ENCODE results near the gene CABLES1. TPM values are rescaled to one million over a fixed set of nuclear protein-coding genes. Genes with fewer than 3 reads are reported as not detected.
A peak's percentile ranks its signal among the peaks of the same experiment; 100 is the strongest.

CABLES1 gene
- total RNA-seq, 1 experiment from 2014 or later, result 29.5 TPM

- H3K4me1 ChIP-seq, result peaks cover 30% of the 10 kb centered on the region
- Mint-ChIP-seq H3K27me3 (ENCODE audit: insufficient read depth, unreplicated experiment) (no peaks in the 10 kb centered on the region), H3K4me1 (ENCODE audit: low read depth, unreplicated experiment) (peaks cover 12% of the 10 kb centered on the region), H3K4me3 (ENCODE audit: unreplicated experiment) (no peak overlapping the region), H3K27ac (ENCODE audit: unreplicated experiment) (no peak overlapping the region), H3K36me3 (ENCODE audit: insufficient read depth, unreplicated experiment) (no peaks in the 10 kb centered on the region), H3K9me3 (ENCODE audit: unreplicated experiment) (no peaks in the 10 kb centered on the region)
- POLR2A ChIA-PET, result no interaction called here
- no peak overlapping the region for H3K4me3 ChIP-seq (ENCODE audit: low read depth, low read length)
- DNase-seq, result no peak
- intact Hi-C loops (cut with micrococcal nuclease; ENCODE audit: unreplicated experiment), result no loop called here
- H3K27me3 ChIP-seq (replicated peaks; ENCODE audit: control insufficient read depth, insufficient read depth, low read length), result no peaks in the 10 kb centered on the region
- no TSS peak for BruUV-seq (replicated peaks)
- H3K36me3 ChIP-seq (ENCODE audit: control insufficient read depth, insufficient read depth, low read length), result no peaks in the 10 kb centered on the region
- no peaks in the 10 kb centered on the region for H3K9me3 ChIP-seq
- no peak for TF ChIP-seq CTCF (IDR thresholded peaks at IDR 0.05; ENCODE audit: insufficient read depth in 1 of 2, low read depth in 1 of 2, low read length in 1 of 2, severe bottlenecking in 1 of 2, unreplicated experiment in 1 of 2)
- CTCF ChIA-PET, result no interaction called here
Measured at GRCh38 chr18:23126376-23127056, 8.8 kb upstream of the CABLES1 start.

- CTCF ChIA-PET, result no interaction called here
- H3K4me1 Mint-ChIP-seq (ENCODE audit: low read depth, unreplicated experiment), result peaks cover 16% of the 10 kb centered on the region
- DNase-seq, result no peak
- TF ChIP-seq CTCF (IDR thresholded peaks at IDR 0.05; ENCODE audit: insufficient read depth in 1 of 2, low read depth in 1 of 2, low read length in 1 of 2, severe bottlenecking in 1 of 2, unreplicated experiment in 1 of 2), result no peak
- POLR2A ChIA-PET, result no interaction called here
- Histone ChIP-seq H3K4me1 (peaks cover 33% of the 10 kb centered on the region), H3K4me3 (ENCODE audit: low read depth, low read length) (no peak overlapping the region), H3K9me3 (no peaks in the 10 kb centered on the region), H3K36me3 (ENCODE audit: control insufficient read depth, insufficient read depth, low read length) (no peaks in the 10 kb centered on the region), H3K27me3 (replicated peaks; ENCODE audit: control insufficient read depth, insufficient read depth, low read length) (no peaks in the 10 kb centered on the region)
- no peak overlapping the region for H3K4me3 Mint-ChIP-seq (ENCODE audit: unreplicated experiment)
- BruUV-seq (replicated peaks), result no TSS peak
- H3K9me3 Mint-ChIP-seq (ENCODE audit: unreplicated experiment), result no peaks in the 10 kb centered on the region
- H3K27ac Mint-ChIP-seq (ENCODE audit: unreplicated experiment), result peak overlapping the region; percentile 50
- H3K36me3 Mint-ChIP-seq (ENCODE audit: insufficient read depth, unreplicated experiment), result no peaks in the 10 kb centered on the region
- H3K27me3 Mint-ChIP-seq (ENCODE audit: insufficient read depth, unreplicated experiment), result no peaks in the 10 kb centered on the region
- intact Hi-C loops (cut with micrococcal nuclease; ENCODE audit: unreplicated experiment), result no loop called here
Measured at GRCh38 chr18:23127090-23127489, 8.2 kb upstream of the CABLES1 start.

- Histone ChIP-seq H3K36me3 (ENCODE audit: control insufficient read depth, insufficient read depth, low read length) (no peaks in the 10 kb centered on the region), H3K9me3 (no peaks in the 10 kb centered on the region), H3K4me3 (ENCODE audit: low read depth, low read length) (no peak overlapping the region), H3K27me3 (replicated peaks; ENCODE audit: control insufficient read depth, insufficient read depth, low read length) (no peaks in the 10 kb centered on the region), H3K4me1 (peaks cover 38% of the 10 kb centered on the region)
- Mint-ChIP-seq H3K27ac (ENCODE audit: unreplicated experiment) (no peak overlapping the region), H3K9me3 (ENCODE audit: unreplicated experiment) (no peaks in the 10 kb centered on the region), H3K4me3 (ENCODE audit: unreplicated experiment) (no peak overlapping the region), H3K4me1 (ENCODE audit: low read depth, unreplicated experiment) (peaks cover 15% of the 10 kb centered on the region), H3K36me3 (ENCODE audit: insufficient read depth, unreplicated experiment) (no peaks in the 10 kb centered on the region), H3K27me3 (ENCODE audit: insufficient read depth, unreplicated experiment) (no peaks in the 10 kb centered on the region)
- no TSS peak for BruUV-seq (replicated peaks)
- intact Hi-C loops (cut with micrococcal nuclease; ENCODE audit: unreplicated experiment), result loop anchor here (5.0 kb wide), 2 partner anchors 97 to 128 kb away; no protein-coding TSS in a partner anchor
- ChIA-PET CTCF (no interaction called here), POLR2A (no interaction called here)
- no peak for DNase-seq
- no peak for TF ChIP-seq CTCF (IDR thresholded peaks at IDR 0.05; ENCODE audit: insufficient read depth in 1 of 2, low read depth in 1 of 2, low read length in 1 of 2, severe bottlenecking in 1 of 2, unreplicated experiment in 1 of 2)
Measured at GRCh38 chr18:23129355-23130002, 5.8 kb upstream of the CABLES1 start.
